NCI-H128 (cell line): Measurements from ENCODE around the gene DERA.
"Not testable (repeated sequence)": the region's sequence is repeated elsewhere in the genome, so short reads cannot be mapped to it uniquely, and the experiment has no call there.

Experiments used
- DNase-seq: peaks from one replicate; lab custom pipeline; 2025; ENCODE audit not compliant: unreplicated experiment; lab: John Stamatoyannopoulos, UW

DERA gene

GRCh38 chr12:15910864-15911721, at the start of gene DERA:
Gene DERA (plus strand): TSS chr12:15911332. CDS start chr12:15911384, 52 bp downstream.
- DNase-seq, result peak; percentile 80

DNA sequence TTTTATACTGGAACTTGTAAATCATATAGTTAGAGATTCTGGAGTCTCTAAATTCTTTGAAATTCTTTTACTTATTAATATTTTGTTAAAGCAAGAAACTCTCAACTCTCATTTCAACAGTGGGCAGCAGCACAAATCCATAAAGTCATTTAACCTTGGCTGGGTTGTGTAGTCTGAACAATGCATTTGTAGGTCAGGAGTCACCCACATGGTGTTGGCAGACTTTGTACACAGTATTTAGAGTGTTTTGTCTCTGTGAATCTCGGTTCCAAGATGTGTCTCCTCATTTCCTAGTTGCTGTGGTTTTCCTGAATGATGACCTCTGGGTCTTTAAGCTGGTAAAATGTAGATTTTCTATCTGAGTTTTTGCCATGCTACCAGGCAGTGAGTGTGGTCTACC, 49.7 kb upstream of the DERA start:
- DNase-seq, result no peak

GRCh38 chr12:15862840-15863239, 48.3 kb upstream of the DERA start:
- DNase-seq, result no peak

- no peak for DNase-seq
Measured at GRCh38 chr12:15863372-15863771, 47.8 kb upstream of the DERA start.

DNA sequence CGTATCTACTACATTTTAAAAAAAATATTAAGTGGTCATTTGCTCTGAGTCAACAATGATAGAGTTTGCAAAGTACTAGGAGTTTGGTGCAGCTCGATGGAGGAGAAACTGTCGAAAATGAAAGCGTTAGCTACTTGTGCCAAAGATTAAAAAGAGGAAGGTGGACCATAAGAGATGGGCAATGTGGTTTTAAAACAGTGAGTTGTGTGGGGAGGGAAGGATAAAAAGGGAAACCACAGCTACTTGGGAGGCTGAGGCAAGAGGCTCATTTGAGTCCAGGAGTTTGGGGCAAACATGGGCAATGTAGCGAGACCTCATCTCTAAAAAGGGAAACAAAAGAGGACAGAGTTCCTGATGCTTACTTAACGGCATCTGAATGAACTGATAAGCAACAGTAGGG, 47.1 kb upstream of the DERA start:
- no peak for DNase-seq

GRCh38 chr12:15868186-15868585, 42.9 kb upstream of the DERA start:
- DNase-seq, result no peak

- DNase-seq, result no peak
Measured at GRCh38 chr12:15873556-15873955, 37.6 kb upstream of the DERA start.

DNA sequence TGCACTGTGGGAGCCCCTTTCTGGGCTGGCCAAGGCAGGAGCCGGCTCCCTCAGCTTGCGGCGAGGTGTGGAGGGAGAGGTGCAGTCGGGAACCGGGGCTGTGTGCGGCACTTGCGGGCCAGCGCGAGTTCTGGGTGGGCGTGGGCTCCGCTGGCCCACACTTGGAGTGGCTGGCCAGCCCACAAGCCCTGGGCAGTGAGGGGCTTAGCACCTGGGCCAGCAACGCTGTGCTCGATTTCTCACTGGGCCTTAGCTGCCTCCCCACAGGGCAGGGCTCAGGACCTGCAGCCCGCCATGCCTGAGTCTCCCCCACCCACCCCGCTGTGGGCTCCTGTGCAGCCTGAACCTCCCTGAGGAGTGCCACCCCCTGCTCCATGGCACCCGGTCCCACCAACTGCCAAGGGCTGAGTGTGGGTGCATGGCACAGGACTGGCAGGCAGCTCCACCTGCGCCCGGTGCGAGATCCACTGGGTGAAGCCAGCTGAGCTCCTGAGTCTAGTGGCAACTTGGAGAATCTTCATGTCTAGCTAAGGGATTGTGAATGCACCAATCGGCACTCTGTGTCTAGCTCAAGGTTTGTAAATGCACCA, 36.5 kb upstream of the DERA start:
- not testable (repeated sequence) for DNase-seq

- no peak for DNase-seq
Measured at GRCh38 chr12:15875863-15876262, 35.3 kb upstream of the DERA start.

DNA sequence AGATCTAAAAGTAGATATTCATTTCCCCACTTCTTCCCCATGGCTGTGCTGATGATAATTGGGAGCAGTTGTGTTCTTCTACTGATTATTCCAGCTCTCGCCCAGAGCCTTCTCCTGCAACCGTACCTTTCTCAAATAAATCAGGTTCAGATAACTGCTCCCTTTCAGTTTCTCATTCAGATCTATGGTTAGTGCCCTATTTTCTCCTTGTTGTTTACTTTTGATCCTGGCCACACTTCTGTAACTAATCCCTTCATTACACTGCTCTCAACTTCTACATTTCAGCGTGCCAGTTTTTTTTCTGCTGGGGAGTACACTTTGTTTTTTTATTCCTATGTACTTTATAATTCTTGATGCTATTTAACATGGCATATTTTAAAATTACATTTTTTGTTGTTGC, 31.7 kb upstream of the DERA start:
- no peak for DNase-seq

- peak; percentile 42 for DNase-seq
Measured at GRCh38 chr12:15880721-15881120, 30.4 kb upstream of the DERA start.

DNA sequence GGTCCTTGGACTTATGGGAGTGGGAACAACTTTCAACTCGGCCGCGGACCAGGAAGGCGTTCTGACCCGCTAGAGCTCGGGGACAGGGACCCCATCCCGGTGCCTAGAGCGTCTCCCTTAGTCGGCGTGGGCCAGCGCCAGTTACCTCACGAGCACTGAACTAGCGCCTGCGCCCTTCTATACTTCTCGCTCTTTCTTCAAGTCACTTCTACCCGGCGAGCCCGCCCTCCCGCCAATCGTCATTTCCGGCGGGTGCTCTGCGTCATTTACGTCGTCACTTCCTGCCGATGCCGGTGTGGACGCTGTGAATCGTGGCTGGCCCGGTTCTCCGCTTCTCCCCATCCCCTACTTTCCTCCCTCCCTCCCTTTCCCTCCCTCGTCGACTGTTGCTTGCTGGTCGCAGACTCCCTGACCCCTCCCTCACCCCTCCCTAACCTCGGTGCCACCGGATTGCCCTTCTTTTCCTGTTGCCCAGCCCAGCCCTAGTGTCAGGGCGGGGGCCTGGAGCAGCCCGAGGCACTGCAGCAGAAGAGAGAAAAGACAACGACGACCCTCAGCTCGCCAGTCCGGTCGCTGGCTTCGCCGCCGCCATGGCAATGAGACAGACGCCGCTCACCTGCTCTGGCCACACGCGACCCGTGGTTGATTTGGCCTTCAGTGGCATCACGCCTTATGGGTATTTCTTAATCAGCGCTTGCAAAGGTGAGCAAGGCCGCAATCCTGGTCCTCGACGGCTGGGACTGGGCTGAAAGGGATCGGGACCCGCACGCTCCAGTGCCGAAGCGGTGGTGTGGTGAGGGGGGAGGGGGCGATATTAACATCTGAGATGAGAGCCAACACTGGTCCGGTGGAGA, 28.8 kb upstream of the DERA start, which contains the start of gene STRAP:
TSS of gene STRAP (plus strand) at position 270 of the 854 bp plus-strand sequence. CDS start at position 591, 321 bp downstream.
- peak; percentile 95 for DNase-seq

DNA sequence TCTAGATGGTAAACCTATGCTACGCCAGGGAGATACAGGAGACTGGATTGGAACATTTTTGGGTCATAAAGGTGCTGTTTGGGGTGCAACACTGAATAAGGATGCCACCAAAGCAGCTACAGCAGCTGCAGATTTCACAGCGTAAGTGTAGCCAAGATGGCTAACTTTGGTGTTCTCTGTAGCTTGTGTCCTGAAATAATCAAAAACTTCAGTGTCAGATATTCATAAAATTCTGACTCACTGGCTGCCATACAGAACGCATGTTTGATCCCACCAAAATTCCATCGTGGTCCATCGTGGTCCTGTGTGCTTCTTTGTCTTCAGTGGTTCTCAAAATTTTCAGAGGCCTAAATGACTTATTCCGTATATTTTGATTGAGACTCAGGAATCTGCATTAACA, 27.6 kb upstream of the DERA start:
- no peak for DNase-seq

GRCh38 chr12:15886372-15887042, 24.6 kb upstream of the DERA start:
- no peak for DNase-seq

DNA sequence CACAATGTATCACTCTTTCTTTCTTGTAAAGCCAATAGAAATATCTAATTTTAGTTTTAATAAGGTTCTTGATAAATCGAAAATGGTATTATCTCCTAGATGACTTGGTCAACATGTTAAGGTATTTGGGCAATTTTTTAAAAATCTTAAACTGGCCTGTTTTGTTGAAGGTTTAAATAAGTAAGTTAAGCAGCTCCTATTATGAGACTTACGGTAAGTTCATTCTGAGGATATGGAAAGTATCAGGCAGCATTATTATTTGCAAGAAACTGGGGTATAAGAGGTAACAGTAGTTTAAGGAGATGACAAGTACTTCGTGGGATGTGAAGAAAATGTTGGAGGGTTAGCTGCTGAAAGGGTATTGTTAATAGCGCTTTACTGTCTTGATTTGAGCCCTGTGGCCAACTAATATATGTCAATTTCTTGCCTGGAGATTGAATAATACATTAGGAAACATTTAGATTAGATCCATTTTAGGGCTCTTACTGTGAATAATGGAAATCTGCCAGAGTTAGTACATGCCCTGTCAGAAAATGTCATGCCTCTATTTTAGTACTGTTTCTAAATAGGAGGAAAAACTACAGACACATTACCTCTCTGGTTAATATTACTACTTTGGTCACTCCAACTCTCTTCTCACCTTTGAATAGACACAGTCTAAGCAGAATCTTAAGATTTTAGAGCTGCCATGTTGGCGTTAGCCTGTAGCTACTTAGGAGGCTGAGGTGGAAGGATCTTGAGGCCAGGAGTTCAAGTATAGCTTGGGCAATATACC, 23.9 kb upstream of the DERA start:
- no peak for DNase-seq

- DNase-seq, result no peak
Measured at GRCh38 chr12:15892645-15893259, 18.4 kb upstream of the DERA start.

GRCh38 chr12:15893260-15893659, 17.9 kb upstream of the DERA start:
- no peak for DNase-seq

GRCh38 chr12:15896867-15897266, 14.3 kb upstream of the DERA start:
- DNase-seq, result no peak

DNA sequence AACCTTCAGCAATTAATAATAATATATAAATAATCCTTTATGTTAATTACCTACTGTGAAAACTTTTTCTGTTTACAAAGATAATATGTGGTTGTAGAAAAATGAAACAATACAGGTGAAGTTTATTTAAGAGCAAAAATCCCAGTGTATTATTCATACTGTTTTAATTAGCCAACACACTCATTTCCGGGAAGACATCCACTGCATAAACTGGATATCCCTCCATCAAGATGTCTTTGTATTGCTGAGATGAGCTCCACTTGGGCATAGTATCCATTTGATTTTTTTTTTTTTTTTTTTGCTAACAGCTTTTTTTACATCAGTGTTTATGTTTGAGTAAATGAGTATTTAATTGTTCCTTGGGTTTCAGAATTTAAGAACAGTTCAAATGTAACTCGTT, 13.7 kb upstream of the DERA start:
- DNase-seq, result no peak
